H9 (cell line): ENCODE results near the gene AP1S3. TPM values are rescaled to one million over a fixed set of nuclear protein-coding genes. Genes with fewer than 3 reads are reported as not detected.

Source experiments
- DNase-seq: peaks from one replicate; pipeline ENCODE4 v3.0.0-alpha.2; 2017
- H2AFZ ChIP-seq: one replicate; pipeline ENCODE4 v1.6.1; 2013; ENCODE audit warnings: mild to moderate bottlenecking, low read length, control low read depth, moderate library complexity
- H2AK5ac ChIP-seq: 2 replicates; pipeline ENCODE4 v1.6.1; 2013; ENCODE audit warnings: low read length, control low read depth, mixed read lengths; ENCODE audit not compliant: insufficient read length
- H2BK120ac ChIP-seq: one replicate; pipeline ENCODE4 v1.6.1; 2013; ENCODE audit warnings: low read depth, mild to moderate bottlenecking, low read length, control low read depth, inconsistent platforms; ENCODE audit not compliant: poor library complexity, severe bottlenecking
- H2BK12ac ChIP-seq: 2 replicates; pipeline ENCODE4 v1.6.1; 2013; ENCODE audit warnings: low read length, control low read depth, mixed read lengths, low read depth; ENCODE audit not compliant: insufficient read length
- H2BK15ac ChIP-seq: 2 replicates; pipeline ENCODE4 v1.6.1; 2013; ENCODE audit warnings: low read depth, low read length, control low read depth
- H2BK20ac ChIP-seq: one replicate; pipeline ENCODE4 v1.6.1; 2013; ENCODE audit warnings: low read depth, mild to moderate bottlenecking, low read length, control low read depth, inconsistent platforms; ENCODE audit not compliant: poor library complexity, severe bottlenecking
- H2BK5ac ChIP-seq: 2 replicates; pipeline ENCODE4 v1.6.1; 2013; ENCODE audit warnings: low read length, control low read depth, mixed read lengths; ENCODE audit not compliant: insufficient read length
- H3K14ac ChIP-seq: 2 replicates; pipeline ENCODE4 v1.6.1; 2013; ENCODE audit warnings: low read length, control low read depth; ENCODE audit not compliant: insufficient read depth
- H3K18ac ChIP-seq: 2 replicates; pipeline ENCODE4 v1.6.1; 2013; ENCODE audit warnings: low read depth, mild to moderate bottlenecking, mixed read lengths, low read length, control low read depth; ENCODE audit not compliant: insufficient read length
- H3K23ac ChIP-seq: 2 replicates; pipeline ENCODE4 v1.6.1; 2013; ENCODE audit warnings: low read length, control low read depth, mixed read lengths, low read depth; ENCODE audit not compliant: insufficient read length
- H3K23me2 ChIP-seq: 2 replicates; pipeline ENCODE4 v1.6.1; 2013; ENCODE audit warnings: low read depth, mild to moderate bottlenecking, mixed read lengths, low read length, control low read depth; ENCODE audit not compliant: insufficient read length, poor library complexity, severe bottlenecking
- H3K27ac ChIP-seq: 2 replicates; pipeline ENCODE4 v1.5.1; 2013; ENCODE audit warnings: low read length, control low read depth, mixed read lengths, low read depth; ENCODE audit not compliant: insufficient read length
- H3K27me3 ChIP-seq: 2 replicates; pipeline ENCODE4 v1.6.1; 2013; ENCODE audit warnings: low read length, control low read depth, inconsistent platforms; ENCODE audit not compliant: insufficient read depth
- H3K4ac ChIP-seq: 2 replicates; pipeline ENCODE4 v1.6.1; 2013; ENCODE audit warnings: low read depth, mild to moderate bottlenecking, control low read depth, inconsistent platforms, low read length, moderate library complexity
- H3K4me1 ChIP-seq: 2 replicates; pipeline ENCODE4 v1.6.1; 2013; ENCODE audit warnings: low read length, control low read depth, inconsistent platforms; ENCODE audit not compliant: insufficient read depth
- H3K4me2 ChIP-seq: 2 replicates; pipeline ENCODE4 v1.6.1; 2013; ENCODE audit warnings: low read length, control low read depth, mixed read lengths; ENCODE audit not compliant: insufficient read length, insufficient read depth
- H3K56ac ChIP-seq: 2 replicates; pipeline ENCODE4 v1.6.1; 2013; ENCODE audit warnings: low read depth, mild to moderate bottlenecking, mixed read lengths, low read length, control low read depth; ENCODE audit not compliant: insufficient read length
- H3K79me1 ChIP-seq: 2 replicates; pipeline ENCODE4 v1.6.1; 2013; ENCODE audit warnings: low read depth, mild to moderate bottlenecking, moderate library complexity, low read length, control low read depth, inconsistent platforms; ENCODE audit not compliant: insufficient read depth, poor library complexity, severe bottlenecking
- H3K79me2 ChIP-seq: 2 replicates; pipeline ENCODE4 v1.6.1; 2013; ENCODE audit warnings: low read length, control low read depth, inconsistent platforms; ENCODE audit not compliant: insufficient read depth
- H3K9ac ChIP-seq: 2 replicates; pipeline ENCODE4 v1.6.1; 2013; ENCODE audit warnings: low read length, control low read depth, mixed read lengths; ENCODE audit not compliant: insufficient read length; ENCODE audit errors: extremely low read depth
- H3K9me3 ChIP-seq: one replicate; pipeline ENCODE4 v1.6.1; 2013; ENCODE audit warnings: low read depth, low read length, inconsistent platforms; ENCODE audit not compliant: control insufficient read depth
- H3T11ph ChIP-seq: one replicate; pipeline ENCODE4 v1.6.1; 2013; ENCODE audit warnings: mild to moderate bottlenecking, low read length, control low read depth, inconsistent platforms
- H4K20me1 ChIP-seq: one replicate; pipeline ENCODE4 v1.6.1; 2013; ENCODE audit not compliant: control insufficient read depth, insufficient read length, insufficient read depth
- H4K5ac ChIP-seq: 2 replicates; pipeline ENCODE4 v1.6.1; 2013; ENCODE audit warnings: low read depth, mild to moderate bottlenecking, mixed read lengths, low read length, control low read depth; ENCODE audit not compliant: insufficient read length
- H4K8ac ChIP-seq: replicated peaks from 2 replicates; pipeline ENCODE4 v1.6.1; 2013; ENCODE audit warnings: low read length, control low read depth, mixed read lengths, low read depth; ENCODE audit not compliant: insufficient read length
- H4K91ac ChIP-seq: 2 replicates; pipeline ENCODE4 v1.6.1; 2013; ENCODE audit warnings: low read depth, mild to moderate bottlenecking, moderate library complexity, mixed read lengths, low read length, control low read depth; ENCODE audit not compliant: insufficient read length
- H3K27ac Mint-ChIP-seq, 3 experiments: 2 replicates in 2 of 3; 3 replicates in 1 of 3; pipeline ENCODE4 v1.8.0; 2020 to 2021; ENCODE audit warnings: mixed read lengths in 3 of 3, mild to moderate bottlenecking in 1 of 3, moderate library complexity in 1 of 3
- H3K27me3 Mint-ChIP-seq: 2 replicates; pipeline ENCODE4 v1.8.0; 2021; ENCODE audit warnings: low read depth, mild to moderate bottlenecking, moderate library complexity, mixed read lengths
- H3K36me3 Mint-ChIP-seq, 3 experiments: 2 replicates in 2 of 3; 3 replicates in 1 of 3; pipeline ENCODE4 v1.8.0; 2020 to 2021; ENCODE audit warnings: low read depth in 3 of 3, mixed read lengths in 3 of 3; ENCODE audit not compliant: insufficient read depth in 1 of 3
- H3K4me1 Mint-ChIP-seq, 2 experiments: 2 replicates each; pipeline ENCODE4 v1.8.0; 2020; ENCODE audit warnings: mixed read lengths in 2 of 2
- H3K4me3 Mint-ChIP-seq, 2 experiments: 2 replicates in 1 of 2; 3 replicates in 1 of 2; pipeline ENCODE4 v1.8.0; 2020 to 2021; ENCODE audit warnings: mild to moderate bottlenecking in 2 of 2, mixed read lengths in 2 of 2, moderate library complexity in 1 of 2
- H3K9me3 Mint-ChIP-seq, 2 experiments: 2 replicates in 1 of 2; 3 replicates in 1 of 2; pipeline ENCODE4 v1.8.0; 2020; ENCODE audit warnings: mild to moderate bottlenecking in 2 of 2, mixed read lengths in 2 of 2, moderate library complexity in 1 of 2
- CTCF ChIP-seq: fragments of 200-600 bp; sonication (generic); conservative IDR thresholded peaks from 3 replicates; pipeline ENCODE4 v1.8.0; 2021; ENCODE audit warnings: antibody characterized with exemption, mild to moderate bottlenecking
- WGBS: extraction: QIAGEN DNeasy Blood & Tissue Kit; methylation state at CpG from one replicate; pipeline ENCODE4 v1.1.7; 2013; ENCODE audit warnings: missing lambda C conversion rate, low lambda C conversion rate, mixed read lengths; ENCODE audit not compliant: insufficient read length; ENCODE audit errors: extremely low coverage; 5-methylcytosine and 5-hydroxymethylcytosine counted together
- total RNA-seq: library from RNA; stranded (reverse); gene quantifications from 2 replicates; pipeline ENCODE4 v1.2.1, GENCODE V29; 2021

Gene AP1S3
- total RNA-seq, 1 experiment from 2014 or later = 8.7 TPM

DNA sequence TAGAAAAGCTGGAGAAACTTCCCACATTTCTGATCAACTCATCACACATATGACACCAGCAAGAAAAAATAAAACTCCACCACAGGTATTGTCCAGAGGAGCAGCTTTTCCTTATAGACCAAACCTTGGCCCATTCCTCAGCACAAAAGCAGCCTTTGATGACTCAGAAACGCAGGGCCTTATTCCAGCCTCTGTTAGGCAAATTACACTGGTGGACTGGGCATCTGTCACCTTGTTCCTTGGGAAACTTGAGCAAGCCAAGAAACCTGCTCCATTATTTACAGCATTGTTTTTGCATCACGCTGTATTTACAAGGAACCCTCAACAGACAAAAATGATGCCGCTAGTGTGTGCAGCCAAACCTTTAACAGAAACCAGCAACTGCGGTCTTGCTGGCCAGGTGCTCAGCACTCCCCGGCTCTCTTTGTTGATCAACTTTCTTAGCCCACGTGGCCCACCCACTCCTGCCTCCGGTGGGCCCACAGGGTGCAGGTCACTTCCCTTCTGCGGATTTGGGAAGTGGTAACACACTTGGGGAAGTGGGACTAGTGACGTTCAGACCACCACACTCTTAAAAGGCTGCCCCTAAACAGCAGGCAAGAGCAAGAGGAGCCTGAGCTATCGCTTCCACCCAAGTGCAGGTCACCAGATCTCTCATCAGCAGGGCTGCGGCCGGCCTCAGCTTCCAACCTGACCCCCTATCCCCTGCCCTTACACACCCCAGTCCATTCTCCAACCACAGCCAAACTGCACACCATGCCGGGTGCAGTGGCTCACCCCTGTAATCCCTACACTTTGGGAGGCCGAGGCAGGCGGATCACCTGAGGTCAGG lies 1.5 kb downstream of the AP1S3 start:
- no peak for TF ChIP-seq CTCF
- Histone ChIP-seq H4K20me1 (no peaks in the 10 kb centered on the region), H4K8ac (no peak overlapping the region), H3K9ac (no peak overlapping the region), H3K79me1 (no peaks in the 10 kb centered on the region), H3K27ac (no peak overlapping the region), H3K23me2 (peaks cover 4% of the 10 kb centered on the region), H2BK5ac (no peak overlapping the region), H2AK5ac (no peak overlapping the region), H3K14ac (no peak overlapping the region), H3K9me3 (no peaks in the 10 kb centered on the region), H2BK15ac (no peak overlapping the region), H4K5ac (no peak overlapping the region), H3K79me2 (peaks cover 3% of the 10 kb centered on the region; the same call in 1 of the 2 replicates), H3K23ac (no peak overlapping the region), H2BK120ac (no peak overlapping the region), H4K91ac (no peak overlapping the region), H3K4ac (no peak overlapping the region), H3K4me2 (peak overlapping the region; percentile 77), H3K4me1 (peaks cover 6% of the 10 kb centered on the region; the same call in 1 of the 2 replicates), H2AFZ (no peak overlapping the region), H3K27me3 (no peaks in the 10 kb centered on the region), H2BK20ac (no peak overlapping the region), H3K56ac (no peak overlapping the region), H2BK12ac (no peak overlapping the region), H3K18ac (no peak overlapping the region), H3T11ph (no peak overlapping the region)
- H3K4me1 Mint-ChIP-seq = peaks cover 35 to 39% of the 10 kb centered on the region in 2 experiments
- peak overlapping the region in 2 of 3 experiments; percentile 49 to 50; a peak in 3 of 7 replicates for H3K27ac Mint-ChIP-seq
- WGBS = no CpG with 5 or more reads among the region's 15 CpGs
- H3K4me3 Mint-ChIP-seq = peak overlapping the region; percentile 91 to 98
- peaks cover 6% of the 10 kb centered on the region for H3K27me3 Mint-ChIP-seq
- H3K9me3 Mint-ChIP-seq = no peaks in the 10 kb centered on the region
- peak; percentile 33 for DNase-seq
- H3K36me3 Mint-ChIP-seq = peaks cover 0 to 3% (median 2%) of the 10 kb centered on the region in 3 experiments; a peak in 1 of 7 replicates
